Measurements from ENCODE around the gene FKBP10. TPM values are rescaled to one million over a fixed set of nuclear protein-coding genes. Genes with fewer than 3 reads are reported as not detected.
A peak's percentile ranks its signal among the peaks of the same experiment; 100 is the strongest.

FKBP10 gene
- total RNA-seq, 1 experiment from 2014 or later, result 112 TPM

- Mint-ChIP-seq H3K4me1 (ENCODE audit: low read depth, unreplicated experiment) (peaks cover 41% of the 10 kb centered on the region), H3K36me3 (ENCODE audit: insufficient read depth, unreplicated experiment) (peaks cover 97% of the 10 kb centered on the region)
- H3K4me1 ChIP-seq, result peaks cover 58% of the 10 kb centered on the region
These were observed 40.6 kb upstream of the FKBP10 start for GRCh38 chr17:41772218-41772585.

GRCh38 chr17:41772586-41773189 lies 40.1 kb upstream of the FKBP10 start:
- BruUV-seq (replicated peaks), result no TSS peak
- intact Hi-C loops (cut with micrococcal nuclease; ENCODE audit: unreplicated experiment), result loop anchor here (1.0 kb wide), 5 partner anchors 15 to 40 kb away; no protein-coding TSS in a partner anchor
- peak overlapping the region; percentile 20 for H3K4me3 ChIP-seq (ENCODE audit: low read depth, low read length)
- ChIA-PET POLR2A (interaction anchor here (1.4 to 3.0 kb wide), 2 partner anchors 13 to 39 kb away, joined by 3 to 24 read pairs; partner anchors contain the start of genes JUP and P3H4), CTCF (interaction anchor here (0.6 to 1.4 kb wide), 5 partner anchors 7 to 28 kb away, joined by 4 to 12 read pairs (median 5); partner anchors contain the start of gene JUP)
- no peak for TF ChIP-seq CTCF (IDR thresholded peaks at IDR 0.05; ENCODE audit: insufficient read depth in 1 of 2, low read depth in 1 of 2, low read length in 1 of 2, severe bottlenecking in 1 of 2, unreplicated experiment in 1 of 2)
- no peaks in the 10 kb centered on the region for H3K9me3 Mint-ChIP-seq (ENCODE audit: unreplicated experiment)
- H3K27ac Mint-ChIP-seq (ENCODE audit: unreplicated experiment), result peak overlapping the region; percentile 92
- H3K36me3 ChIP-seq (ENCODE audit: control insufficient read depth, insufficient read depth, low read length), result peaks cover 21% of the 10 kb centered on the region
- peak overlapping the region; percentile 64 for H3K4me3 Mint-ChIP-seq (ENCODE audit: unreplicated experiment)
- H3K27me3 ChIP-seq (replicated peaks; ENCODE audit: control insufficient read depth, insufficient read depth, low read length), result no peaks in the 10 kb centered on the region
- no peaks in the 10 kb centered on the region for H3K9me3 ChIP-seq
- H3K4me1 ChIP-seq, result peaks cover 63% of the 10 kb centered on the region
- H3K36me3 Mint-ChIP-seq (ENCODE audit: insufficient read depth, unreplicated experiment), result peaks cover 97% of the 10 kb centered on the region
- H3K4me1 Mint-ChIP-seq (ENCODE audit: low read depth, unreplicated experiment), result peaks cover 41% of the 10 kb centered on the region
- peak; percentile 62 to 77 for DNase-seq
- no peaks in the 10 kb centered on the region for H3K27me3 Mint-ChIP-seq (ENCODE audit: insufficient read depth, unreplicated experiment)

More at GRCh38 chr17:41772218-41772585, 40.6 kb upstream of the FKBP10 start:
- H3K27me3 ChIP-seq (replicated peaks; ENCODE audit: control insufficient read depth, insufficient read depth, low read length), result no peaks in the 10 kb centered on the region
- Mint-ChIP-seq H3K4me3 (ENCODE audit: unreplicated experiment) (peak overlapping the region; percentile 64), H3K9me3 (ENCODE audit: unreplicated experiment) (no peaks in the 10 kb centered on the region), H3K27ac (ENCODE audit: unreplicated experiment) (peak overlapping the region; percentile 92), H3K27me3 (ENCODE audit: insufficient read depth, unreplicated experiment) (no peaks in the 10 kb centered on the region)
- BruUV-seq (replicated peaks), result no TSS peak
- peak; percentile 90 to 92 for DNase-seq
- peak overlapping the region; percentile 20 for H3K4me3 ChIP-seq (ENCODE audit: low read depth, low read length)
- peaks cover 23% of the 10 kb centered on the region for H3K36me3 ChIP-seq (ENCODE audit: control insufficient read depth, insufficient read depth, low read length)
- H3K9me3 ChIP-seq, result no peaks in the 10 kb centered on the region
- ChIA-PET CTCF (interaction anchor here (1.3 kb wide), 1 partner anchor 12 kb away, joined by 5 read pairs; no protein-coding TSS in a partner anchor), POLR2A (interaction anchor here (3.0 kb wide), 1 partner anchor 14 kb away, joined by 24 read pairs; the partner anchor contains the start of gene JUP)
- no peak for TF ChIP-seq CTCF (IDR thresholded peaks at IDR 0.05; ENCODE audit: insufficient read depth in 1 of 2, low read depth in 1 of 2, low read length in 1 of 2, severe bottlenecking in 1 of 2, unreplicated experiment in 1 of 2)
- intact Hi-C loops (cut with micrococcal nuclease; ENCODE audit: unreplicated experiment), result loop anchor here (1.0 kb wide), 5 partner anchors 15 to 40 kb away; no protein-coding TSS in a partner anchor

GRCh38 chr17:41773190-41773588 lies 39.6 kb upstream of the FKBP10 start:
- H3K4me1 Mint-ChIP-seq (ENCODE audit: low read depth, unreplicated experiment), result peaks cover 41% of the 10 kb centered on the region
- TF ChIP-seq CTCF (IDR thresholded peaks at IDR 0.05; ENCODE audit: insufficient read depth in 1 of 2, low read depth in 1 of 2, low read length in 1 of 2, severe bottlenecking in 1 of 2, unreplicated experiment in 1 of 2), result no peak
- peak; percentile 81 to 92 for DNase-seq
- intact Hi-C loops (cut with micrococcal nuclease; ENCODE audit: unreplicated experiment), result no loop called here
- CTCF ChIA-PET, result interaction anchor here (0.6 to 1.4 kb wide), 6 partner anchors 8 to 28 kb away, joined by 3 to 12 read pairs (median 5); partner anchors contain the start of gene JUP
- peak overlapping the region; percentile 92 for H3K27ac Mint-ChIP-seq (ENCODE audit: unreplicated experiment)
- no peaks in the 10 kb centered on the region for H3K27me3 Mint-ChIP-seq (ENCODE audit: insufficient read depth, unreplicated experiment)
- POLR2A ChIA-PET, result interaction anchor here (0.6 to 3.0 kb wide), 5 partner anchors 9 to 39 kb away, joined by 3 to 24 read pairs (median 4); partner anchors contain the start of genes FKBP10, JUP and P3H4
- H3K4me1 ChIP-seq, result peaks cover 68% of the 10 kb centered on the region
- H3K9me3 Mint-ChIP-seq (ENCODE audit: unreplicated experiment), result no peaks in the 10 kb centered on the region
- peaks cover 19% of the 10 kb centered on the region for H3K36me3 ChIP-seq (ENCODE audit: control insufficient read depth, insufficient read depth, low read length)
- H3K4me3 Mint-ChIP-seq (ENCODE audit: unreplicated experiment), result peak overlapping the region; percentile 64
- H3K36me3 Mint-ChIP-seq (ENCODE audit: insufficient read depth, unreplicated experiment), result peaks cover 97% of the 10 kb centered on the region
- BruUV-seq (replicated peaks), result no TSS peak
- no peaks in the 10 kb centered on the region for H3K9me3 ChIP-seq
- H3K27me3 ChIP-seq (replicated peaks; ENCODE audit: control insufficient read depth, insufficient read depth, low read length), result no peaks in the 10 kb centered on the region
- peak overlapping the region; percentile 20; the same call in 1 of the 2 replicates for H3K4me3 ChIP-seq (ENCODE audit: low read depth, low read length)
